Stimulated activated naive CD8-positive, alpha-beta T cell treated with anti-CD3 and anti-CD28 coated beads, Interleukin-15, Interleukin-2, amounts not matched to agents 100 ng/mL and 50 ng/mL, for 24 hours (primary cell): ENCODE results near the gene EGR1.
"Not testable (repeated sequence)": the region's sequence is repeated elsewhere in the genome, so short reads cannot be mapped to it uniquely, and the experiment has no call there.

Source experiments
- H3K27ac Mint-ChIP-seq: one replicate; pipeline ENCODE4 v1.8.0; 2021; ENCODE audit warnings: mild to moderate bottlenecking, mixed read lengths
- H3K27me3 Mint-ChIP-seq: one replicate; pipeline ENCODE4 v1.8.0; 2021; ENCODE audit warnings: mixed read lengths
- H3K36me3 Mint-ChIP-seq: one replicate; pipeline ENCODE4 v1.8.0; 2021; ENCODE audit warnings: low read depth, mixed read lengths
- H3K4me1 Mint-ChIP-seq: one replicate; pipeline ENCODE4 v1.8.0; 2021; ENCODE audit warnings: low read depth, mixed read lengths
- H3K4me3 Mint-ChIP-seq: one replicate; pipeline ENCODE4 v1.8.0; 2021; ENCODE audit warnings: mild to moderate bottlenecking, mixed read lengths
- H3K9me3 Mint-ChIP-seq: one replicate; pipeline ENCODE4 v1.8.0; 2021; ENCODE audit warnings: mixed read lengths

EGR1 gene

DNA sequence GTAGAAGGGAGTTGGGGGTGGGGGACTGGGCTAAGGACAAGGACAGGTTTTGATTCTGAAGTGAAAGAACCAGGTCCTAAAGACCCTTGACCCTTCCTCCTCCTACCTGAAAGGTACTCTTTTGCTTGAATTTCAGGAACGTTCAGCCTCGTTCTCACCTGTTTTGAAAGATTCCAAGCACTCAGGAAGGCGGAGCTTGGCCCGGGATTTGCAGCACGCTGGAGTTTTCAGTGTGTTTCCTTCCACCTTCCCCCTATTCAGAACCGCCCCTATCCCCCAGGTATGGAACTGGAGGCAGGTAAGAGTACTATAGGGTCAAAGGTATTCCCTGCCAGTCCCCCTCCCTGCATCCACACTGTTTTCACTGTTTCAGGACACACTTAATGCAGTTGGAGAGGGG, 7.1 kb downstream of the EGR1 start:
- Mint-ChIP-seq H3K27me3 (no peaks in the 10 kb centered on the region), H3K4me1 (peaks cover 28% of the 10 kb centered on the region), H3K9me3 (no peaks in the 10 kb centered on the region), H3K36me3 (peaks cover 16% of the 10 kb centered on the region), H3K4me3 (no peak overlapping the region), H3K27ac (no peak overlapping the region)

- H3K4me3 Mint-ChIP-seq, H3K9me3 Mint-ChIP-seq, H3K27me3 Mint-ChIP-seq, H3K27ac Mint-ChIP-seq, H3K36me3 Mint-ChIP-seq: not testable (repeated sequence)
- H3K4me1 Mint-ChIP-seq: peaks cover 20% of the 10 kb centered on the region
Observed at GRCh38 chr5:138473151-138473550, 7.9 kb downstream of the EGR1 start.

DNA sequence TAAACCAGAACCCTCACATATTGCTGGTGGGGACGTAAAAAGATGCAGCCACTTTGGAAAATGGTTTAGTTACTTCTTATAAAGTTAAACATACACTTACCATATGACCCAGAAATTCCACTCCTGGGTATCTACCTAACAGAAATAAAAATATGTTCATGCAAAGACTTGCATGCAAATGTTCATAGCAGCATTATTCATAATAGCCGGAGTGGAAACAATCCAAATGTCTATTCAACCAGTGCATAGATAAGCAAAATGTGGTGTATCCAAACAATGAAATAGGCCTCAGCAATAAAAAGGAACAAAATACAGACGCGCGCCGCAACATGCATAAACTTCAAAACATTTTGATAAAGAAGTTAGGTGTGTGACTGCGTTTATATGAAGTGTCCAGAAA, 11.6 kb downstream of the EGR1 start:
- no peaks in the 10 kb centered on the region for H3K36me3 Mint-ChIP-seq
- peak overlapping the region; percentile 36 for H3K27ac Mint-ChIP-seq
- peaks cover 5% of the 10 kb centered on the region for H3K27me3 Mint-ChIP-seq
- no peaks in the 10 kb centered on the region for H3K9me3 Mint-ChIP-seq
- peaks cover 13% of the 10 kb centered on the region for H3K4me1 Mint-ChIP-seq
- no peak overlapping the region for H3K4me3 Mint-ChIP-seq

DNA sequence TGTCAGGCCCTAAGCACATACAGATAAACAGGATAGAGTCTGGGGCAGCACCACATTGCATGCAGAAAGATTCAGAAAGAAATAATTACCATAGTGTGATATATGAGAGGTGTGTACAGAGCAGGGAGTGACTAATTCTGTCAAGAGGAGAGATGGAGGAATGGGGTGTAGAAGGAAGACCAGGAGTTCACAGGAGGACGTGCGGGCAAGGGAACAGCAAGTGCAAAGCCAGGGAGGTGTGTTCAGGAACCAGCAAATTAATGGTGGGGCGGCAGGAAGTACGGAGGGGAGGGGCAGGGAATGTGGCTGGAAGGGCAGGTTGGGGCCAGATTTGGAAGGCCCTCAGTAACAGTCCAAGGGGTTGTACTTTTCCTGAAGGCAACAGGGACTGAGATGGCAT, 17.4 kb downstream of the EGR1 start:
- H3K4me1 Mint-ChIP-seq: no peaks in the 10 kb centered on the region
- H3K36me3 Mint-ChIP-seq: no peaks in the 10 kb centered on the region
- H3K9me3 Mint-ChIP-seq: no peaks in the 10 kb centered on the region
- no peak overlapping the region for H3K4me3 Mint-ChIP-seq
- peaks cover 5% of the 10 kb centered on the region for H3K27me3 Mint-ChIP-seq
- no peak overlapping the region for H3K27ac Mint-ChIP-seq

- no peak overlapping the region for H3K4me3 Mint-ChIP-seq
- H3K9me3 Mint-ChIP-seq: no peaks in the 10 kb centered on the region
- no peak overlapping the region for H3K27ac Mint-ChIP-seq
- peaks cover 21% of the 10 kb centered on the region for H3K27me3 Mint-ChIP-seq
- peaks cover 16% of the 10 kb centered on the region for H3K4me1 Mint-ChIP-seq
- no peaks in the 10 kb centered on the region for H3K36me3 Mint-ChIP-seq
Observed at GRCh38 chr5:138488481-138488945, 23.2 kb downstream of the EGR1 start.

GRCh38 chr5:138489683-138490061, 24.4 kb downstream of the EGR1 start:
- Mint-ChIP-seq H3K9me3 (no peaks in the 10 kb centered on the region), H3K27ac (no peak overlapping the region), H3K36me3 (no peaks in the 10 kb centered on the region), H3K27me3 (peaks cover 21% of the 10 kb centered on the region), H3K4me3 (no peak overlapping the region), H3K4me1 (peaks cover 16% of the 10 kb centered on the region)

- H3K4me3 Mint-ChIP-seq: peak overlapping the region; percentile 35
- H3K9me3 Mint-ChIP-seq: no peaks in the 10 kb centered on the region
- H3K27me3 Mint-ChIP-seq: peaks cover 26% of the 10 kb centered on the region
- no peaks in the 10 kb centered on the region for H3K36me3 Mint-ChIP-seq
- H3K4me1 Mint-ChIP-seq: peaks cover 16% of the 10 kb centered on the region
- no peak overlapping the region for H3K27ac Mint-ChIP-seq
Observed at GRCh38 chr5:138490648-138491283, 25.5 kb downstream of the EGR1 start.

GRCh38 chr5:138491284-138491648, 26.0 kb downstream of the EGR1 start:
- no peak overlapping the region for H3K27ac Mint-ChIP-seq
- H3K9me3 Mint-ChIP-seq: no peaks in the 10 kb centered on the region

GRCh38 chr5:138491669-138492559, 26.6 kb downstream of the EGR1 start:
- no peaks in the 10 kb centered on the region for H3K36me3 Mint-ChIP-seq
- H3K9me3 Mint-ChIP-seq: no peaks in the 10 kb centered on the region
- H3K27ac Mint-ChIP-seq: peak overlapping the region; percentile 79
- H3K27me3 Mint-ChIP-seq: peaks cover 26% of the 10 kb centered on the region
- H3K4me3 Mint-ChIP-seq: peak overlapping the region; percentile 86
- H3K4me1 Mint-ChIP-seq: peaks cover 16% of the 10 kb centered on the region

More at GRCh38 chr5:138491284-138491648, 26.0 kb downstream of the EGR1 start:
- peaks cover 26% of the 10 kb centered on the region for H3K27me3 Mint-ChIP-seq
- H3K4me3 Mint-ChIP-seq: peak overlapping the region; percentile 35
- H3K4me1 Mint-ChIP-seq: peaks cover 16% of the 10 kb centered on the region
- no peaks in the 10 kb centered on the region for H3K36me3 Mint-ChIP-seq

DNA sequence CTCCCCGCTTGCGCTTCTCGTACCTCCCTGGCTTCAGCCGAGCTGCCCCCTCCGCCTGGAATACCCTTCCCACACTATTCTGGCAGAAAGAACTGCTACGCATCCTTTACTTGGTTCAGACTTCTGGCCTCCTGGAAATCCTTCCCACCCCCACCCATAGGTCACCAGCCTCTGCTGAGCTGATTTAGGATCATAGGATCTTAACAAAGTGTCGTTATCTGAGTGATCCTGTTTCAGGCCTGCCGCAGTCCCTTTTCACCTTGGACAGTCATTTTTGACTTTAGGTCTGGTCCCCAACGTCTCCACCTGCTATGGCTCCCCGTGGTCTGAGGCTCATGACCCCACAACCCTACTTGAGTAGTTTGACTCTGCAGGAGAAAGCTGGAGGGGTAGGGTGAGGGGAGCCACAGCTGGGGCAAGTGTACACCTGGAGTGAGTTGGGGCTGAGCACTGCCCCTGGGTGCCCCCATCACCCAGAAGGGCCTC, 27.3 kb downstream of the EGR1 start:
- Mint-ChIP-seq H3K4me3 (peak overlapping the region; percentile 86), H3K27ac (peak overlapping the region; percentile 79), H3K27me3 (peaks cover 26% of the 10 kb centered on the region), H3K36me3 (no peaks in the 10 kb centered on the region), H3K4me1 (peaks cover 16% of the 10 kb centered on the region), H3K9me3 (no peaks in the 10 kb centered on the region)

DNA sequence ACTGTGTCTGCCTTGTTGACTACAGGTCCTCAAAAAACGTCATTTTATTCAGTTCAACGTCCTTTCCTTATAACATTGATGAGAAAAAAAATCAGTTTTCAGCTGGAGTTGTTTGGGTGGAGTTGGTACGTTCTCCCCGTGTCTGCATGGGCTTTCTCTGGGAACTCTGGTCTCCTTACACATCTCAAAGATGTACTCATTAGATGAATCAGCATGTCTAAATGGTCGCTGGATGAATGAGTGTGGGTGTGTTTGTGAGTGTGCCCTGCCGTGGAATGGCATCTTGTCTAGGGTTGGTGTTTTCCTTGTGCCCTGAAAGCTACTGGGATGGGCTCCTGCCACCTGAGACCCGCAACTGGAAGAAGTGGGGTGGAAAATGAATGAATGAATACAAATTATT, 30.1 kb downstream of the EGR1 start:
- no peak overlapping the region for H3K4me3 Mint-ChIP-seq
- no peaks in the 10 kb centered on the region for H3K9me3 Mint-ChIP-seq
- H3K4me1 Mint-ChIP-seq: peaks cover 16% of the 10 kb centered on the region

GRCh38 chr5:138498376-138498775, 33.1 kb downstream of the EGR1 start:
- no peaks in the 10 kb centered on the region for H3K9me3 Mint-ChIP-seq
- no peaks in the 10 kb centered on the region for H3K4me1 Mint-ChIP-seq
- H3K36me3 Mint-ChIP-seq: no peaks in the 10 kb centered on the region
- no peak overlapping the region for H3K27ac Mint-ChIP-seq
- H3K4me3 Mint-ChIP-seq: no peak overlapping the region
- peaks cover 4% of the 10 kb centered on the region for H3K27me3 Mint-ChIP-seq

More for the DNA sequence above, 30.1 kb downstream of the EGR1 start:
- H3K27ac Mint-ChIP-seq: no peak overlapping the region
- H3K36me3 Mint-ChIP-seq: no peaks in the 10 kb centered on the region
- peaks cover 13% of the 10 kb centered on the region for H3K27me3 Mint-ChIP-seq

DNA sequence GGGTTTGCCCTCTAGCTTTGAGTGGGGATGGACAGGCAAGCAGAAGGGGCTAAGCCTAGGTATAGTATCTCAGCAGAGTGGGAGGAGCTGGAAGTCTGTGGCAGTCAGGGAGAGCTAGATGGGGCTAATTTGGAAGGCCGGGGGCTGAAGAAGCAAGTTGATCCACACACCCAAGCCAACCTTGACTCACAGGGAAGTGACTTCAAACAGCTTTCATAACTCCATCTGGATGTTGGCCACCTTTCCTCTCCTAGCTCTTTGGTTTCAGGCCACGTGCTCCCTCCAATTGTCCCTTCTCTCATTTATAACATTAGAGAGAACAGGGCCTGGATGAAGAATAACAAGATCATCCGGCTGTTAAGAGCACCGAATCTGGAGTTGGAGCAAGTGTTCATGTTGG, 36.8 kb downstream of the EGR1 start:
- Mint-ChIP-seq H3K4me3 (no peak overlapping the region), H3K4me1 (peaks cover 3% of the 10 kb centered on the region), H3K36me3 (peaks cover 11% of the 10 kb centered on the region), H3K27me3 (no peaks in the 10 kb centered on the region), H3K9me3 (no peaks in the 10 kb centered on the region), H3K27ac (no peak overlapping the region)

DNA sequence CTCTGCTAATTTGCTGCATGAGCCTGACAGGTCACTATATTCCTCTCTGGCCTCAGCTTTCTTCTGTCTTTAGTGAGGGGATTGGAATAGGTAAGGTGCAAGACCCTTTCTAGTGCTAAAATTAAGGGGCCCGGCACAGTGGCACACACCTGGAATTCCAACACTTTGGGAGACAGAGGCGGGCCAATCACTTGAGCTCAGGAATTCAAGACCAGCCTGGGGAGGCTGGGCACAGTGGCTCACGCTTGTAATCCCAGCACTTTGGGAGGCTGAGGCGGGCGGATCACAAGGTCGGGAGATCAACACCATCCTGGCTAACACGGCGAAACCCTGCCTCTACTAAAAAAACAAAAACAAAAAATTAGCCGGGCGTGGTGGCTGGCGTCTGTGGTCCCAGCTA, 37.2 kb downstream of the EGR1 start:
- Mint-ChIP-seq H3K4me1 (peaks cover 3% of the 10 kb centered on the region), H3K27ac (no peak overlapping the region), H3K4me3 (no peak overlapping the region), H3K27me3 (no peaks in the 10 kb centered on the region), H3K36me3 (peaks cover 15% of the 10 kb centered on the region), H3K9me3 (no peaks in the 10 kb centered on the region)

DNA sequence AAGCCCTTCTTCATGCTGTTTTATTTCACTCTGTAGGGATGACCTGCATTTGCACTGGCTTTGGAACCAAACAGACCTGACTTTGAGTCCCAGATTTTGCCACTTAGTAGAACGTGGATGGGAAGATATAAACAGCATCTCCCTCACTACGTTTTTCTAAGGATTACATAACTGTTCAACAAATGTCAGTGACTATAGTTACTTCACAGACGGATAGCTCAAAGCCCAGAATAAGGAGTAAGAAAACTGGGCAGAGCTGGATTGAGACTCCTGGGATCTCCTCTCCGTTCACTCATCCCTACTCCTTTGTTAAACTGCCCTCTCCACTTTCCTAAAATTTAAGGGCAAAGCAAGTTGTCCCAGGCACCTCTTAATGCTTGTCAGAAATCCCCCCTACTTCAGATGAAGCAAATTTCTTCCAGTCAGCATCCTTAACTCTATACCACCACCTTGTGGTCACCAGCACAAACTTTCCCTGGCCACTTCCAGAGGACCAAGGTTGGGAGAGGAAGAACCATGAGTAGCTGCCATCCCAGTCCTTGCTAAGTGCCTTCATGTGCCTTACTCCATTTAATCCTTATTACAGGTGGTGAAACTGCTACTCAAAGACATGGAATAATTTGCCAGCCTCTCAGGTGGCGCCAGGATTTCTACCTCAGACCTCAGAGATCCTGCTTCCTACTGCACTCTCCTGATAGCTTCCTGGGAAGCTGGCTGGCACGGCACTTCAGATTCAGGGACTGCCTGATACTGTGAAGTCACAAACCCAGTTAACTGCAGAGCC, 38.4 kb downstream of the EGR1 start:
- Mint-ChIP-seq H3K27ac (peak overlapping the region; percentile 8), H3K4me1 (peaks cover 3% of the 10 kb centered on the region), H3K4me3 (peak overlapping the region; percentile 21), H3K36me3 (peaks cover 26% of the 10 kb centered on the region), H3K27me3 (no peaks in the 10 kb centered on the region), H3K9me3 (no peaks in the 10 kb centered on the region)
